SK-N-SH (cell line): ENCODE data around the gene TGM2. TPM values are rescaled to one million over a fixed set of nuclear protein-coding genes. Genes with fewer than 3 reads are reported as not detected.

Experiments used
- CTCF ChIA-PET: fragments of 300-600, 350-600 bp; formaldehyde crosslinking; extraction: SDS; loops from one replicate; lab custom pipeline; 2021; lab: Yijun Ruan, JAX
- POLR2A ChIA-PET: fragments of 350-600 bp; sonication (Branson Sonifier 250); formaldehyde crosslinking; extraction: SDS; loops from one replicate; lab custom pipeline; 2020; ENCODE audit warnings: antibody characterized with exemption, inconsistent platforms; lab: Yijun Ruan, JAX
- DNase-seq: peaks from one replicate; pipeline ENCODE4 v3.0.0; 2012
- H2AFZ ChIP-seq: fragments of 200-600 bp; sonication (generic); 2 replicates; pipeline ENCODE4 v1.8.1; 2016; ENCODE audit warnings: antibody characterized with exemption, mild to moderate bottlenecking, low read depth
- H3F3A ChIP-seq: fragments of 200-600 bp; sonication (generic); replicated peaks from 2 replicates; pipeline ENCODE3; 2016; ENCODE audit warnings: antibody characterized with exemption, mild to moderate bottlenecking; ENCODE audit not compliant: insufficient read depth
- H3K27ac ChIP-seq, 2 experiments: fragments of 200-500 bp in 1 of 2; fragments of 200-600 bp in 1 of 2; sonication (Bioruptor generic) in 1 of 2; sonication (generic), shearing (Covaris generic) in 1 of 2; 2 replicates each; pipeline versions ENCODE4 v1.5.1 to v1.6.1; 2014 to 2016; ENCODE audit warnings: low read depth in 2 of 2, inconsistent platforms in 1 of 2, low read length in 1 of 2, mild to moderate bottlenecking in 1 of 2, mixed read lengths in 1 of 2
- H3K27me3 ChIP-seq: fragments of 200-600 bp; sonication (generic), shearing (Covaris generic); 2 replicates; pipeline ENCODE4 v1.6.1; 2016; ENCODE audit warnings: mixed run types; ENCODE audit not compliant: insufficient read depth
- H3K36me3 ChIP-seq, 2 experiments: fragments of 200-500 bp in 1 of 2; fragments of 200-600 bp in 1 of 2; sonication (Bioruptor generic) in 1 of 2; sonication (generic) in 1 of 2; replicated peaks in 1 of 2; 2 replicates each; pipeline versions ENCODE3 to v1.5.1; 2014 to 2016; ENCODE audit warnings: low read length in 1 of 2, mild to moderate bottlenecking in 1 of 2; ENCODE audit not compliant: insufficient read depth in 2 of 2, control insufficient read depth in 1 of 2
- H3K4me1 ChIP-seq, 2 experiments: fragments of 200-500 bp in 1 of 2; fragments of 200-600 bp in 1 of 2; sonication (Bioruptor generic) in 1 of 2; sonication (generic), shearing (Covaris generic) in 1 of 2; 2 replicates each; pipeline versions ENCODE4 v1.5.1 to v1.6.1; 2014 to 2016; ENCODE audit warnings: low read depth in 1 of 2, low read length in 1 of 2, mixed run types in 1 of 2; ENCODE audit not compliant: insufficient read depth in 2 of 2, control insufficient read depth in 1 of 2
- H3K4me2 ChIP-seq: fragments of 200-600 bp; sonication (generic), shearing (Covaris generic); 2 replicates; pipeline ENCODE4 v1.6.1; 2017; ENCODE audit warnings: mixed run types
- H3K4me3 ChIP-seq, 2 experiments: fragments of 200-500 bp in 1 of 2; fragments of 200-600 bp in 1 of 2; sonication (Bioruptor generic) in 1 of 2; sonication (generic), shearing (Covaris generic) in 1 of 2; 2 replicates each; pipeline versions ENCODE4 v1.5.1 to v1.8.1; 2014 to 2016; ENCODE audit warnings: low read depth in 2 of 2, inconsistent platforms in 1 of 2, low read length in 1 of 2, mild to moderate bottlenecking in 1 of 2, mixed read lengths in 1 of 2, moderate library complexity in 1 of 2
- H3K79me2 ChIP-seq: fragments of 200-600 bp; sonication (generic); 2 replicates; pipeline ENCODE4 v1.8.1; 2017; ENCODE audit warnings: mild to moderate bottlenecking; ENCODE audit not compliant: insufficient read depth
- H3K9ac ChIP-seq: fragments of 200-600 bp; sonication (generic); 2 replicates; pipeline ENCODE4 v1.6.1; 2017; ENCODE audit warnings: mixed run types
- H3K9me2 ChIP-seq: fragments of 200-600 bp; sonication (generic); 2 replicates; pipeline ENCODE4 v1.6.1; 2017; ENCODE audit warnings: mixed run types
- H3K9me3 ChIP-seq: fragments of 200-600 bp; sonication (generic); 2 replicates; pipeline ENCODE4 v1.6.1; 2017; ENCODE audit warnings: mixed run types, mild to moderate bottlenecking, moderate library complexity
- H4K20me1 ChIP-seq: fragments of 200-600 bp; sonication (generic); 2 replicates; pipeline ENCODE4 v1.6.1; 2017; ENCODE audit warnings: mild to moderate bottlenecking, mixed run types; ENCODE audit not compliant: insufficient read depth
- CHD2 ChIP-seq: fragments of 150-350 bp; IDR thresholded peaks from 2 replicates; pipeline ENCODE4 v1.6.1; 2018; ENCODE audit warnings: low read length; ENCODE audit not compliant: partially characterized antibody
- EZH2phosphoT487 ChIP-seq: fragments of 200-600 bp; sonication (generic); IDR thresholded peaks from 2 replicates; pipeline ENCODE4 v1.6.1; 2017; ENCODE audit warnings: low read depth, mixed run types, mild to moderate bottlenecking, antibody characterized with exemption, moderate library complexity, borderline replicate concordance
- FOSL2 ChIP-seq: IDR thresholded peaks from 2 replicates; pipeline ENCODE4 v1.4.0; 2012; ENCODE audit warnings: low read depth, mild to moderate bottlenecking, moderate library complexity, borderline replicate concordance
- FOXJ3 ChIP-seq: sonication (generic); formaldehyde crosslinking; IDR thresholded peaks from 2 replicates; pipeline ENCODE4 v1.5.1; 2020; ENCODE audit warnings: mild to moderate bottlenecking, missing genetic modification reagents
- FOXM1 ChIP-seq: IDR thresholded peaks from 2 replicates; pipeline ENCODE4 v1.4.0; 2012; ENCODE audit warnings: low read depth, mild to moderate bottlenecking
- GATA2 ChIP-seq: sonication (generic); formaldehyde crosslinking; IDR thresholded peaks from 2 replicates; pipeline ENCODE4 v1.5.0; 2020; ENCODE audit warnings: mild to moderate bottlenecking, missing genetic modification reagents
- MXI1 ChIP-seq: IDR thresholded peaks from 2 replicates; pipeline ENCODE4 v1.6.1; 2012; ENCODE audit warnings: mild to moderate bottlenecking, low read depth, low read length, improper control_type of control experiment
- NFIC ChIP-seq: IDR thresholded peaks from 2 replicates; pipeline ENCODE4 v1.4.0; 2012; ENCODE audit warnings: borderline replicate concordance
- POLR2AphosphoS5 ChIP-seq: IDR thresholded peaks from 2 replicates; pipeline ENCODE4 v1.6.1; 2012; ENCODE audit warnings: low read depth, low read length
- RAD21 ChIP-seq: IDR thresholded peaks from 2 replicates; pipeline ENCODE4 v1.6.1; 2012; ENCODE audit warnings: mild to moderate bottlenecking, low read length
- RCOR1 ChIP-seq: fragments of 150-350 bp; IDR thresholded peaks from 2 replicates; pipeline ENCODE4 v1.6.1; 2017; ENCODE audit warnings: antibody characterized with exemption, low read length
- SMC3 ChIP-seq: IDR thresholded peaks from 2 replicates; pipeline ENCODE4 v1.6.1; 2012; ENCODE audit warnings: low read depth, low read length, improper control_type of control experiment
- TCF12 ChIP-seq: IDR thresholded peaks from 2 replicates; pipeline ENCODE4 v1.4.0; 2012
- WGBS: methylation state at CpG from one replicate; pipeline ENCODE4 v1.1.6; 2017; ENCODE audit warnings: low lambda C conversion rate; 5-methylcytosine and 5-hydroxymethylcytosine counted together
- polyA plus RNA-seq, 3 experiments: library from polyadenylated mRNA; depleted of rRNA; stranded (reverse); fragments of >200 nt; gene quantifications; 2 replicates each; pipeline ENCODE4 v1.2.3, GENCODE V29; 2012
- TF ChIP-seq, protein P1 (sequence below): fragments of 200-600 bp; sonication (generic); IDR thresholded peaks from 2 replicates; pipeline ENCODE4 v1.6.1; 2017; ENCODE audit warnings: antibody characterized with exemption, mild to moderate bottlenecking, moderate library complexity
- TF ChIP-seq, protein P2 (sequence below): IDR thresholded peaks from 2 replicates; pipeline ENCODE4 v1.6.1; 2012; ENCODE audit warnings: mild to moderate bottlenecking, low read depth, low read length, moderate library complexity

The TGM2 gene
- polyA plus RNA-seq, 1 of the 3 experiments (the other 2 are of a cell fraction): 676 TPM

DNA sequence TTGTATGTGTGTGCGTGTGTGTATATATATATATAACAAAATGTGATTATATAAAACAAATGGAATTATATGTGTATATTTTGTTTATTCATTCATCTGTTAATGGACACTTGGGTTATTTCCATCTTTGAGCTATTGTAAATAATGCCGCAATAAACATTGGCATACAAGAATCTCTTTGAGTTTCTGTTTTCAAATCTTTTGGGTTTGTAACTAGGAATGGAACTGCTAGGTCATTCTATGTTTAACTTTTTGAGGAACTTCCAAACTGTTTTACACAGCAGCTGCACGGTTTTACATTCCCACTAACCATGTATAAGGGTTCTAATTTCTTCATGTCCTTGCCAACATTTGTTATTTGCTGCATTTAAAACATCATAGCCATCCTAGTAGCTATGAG is 39.9 kb upstream of the TGM2 start:
- DNase-seq: no peak
- no peaks in the 10 kb centered on the region for H4K20me1 ChIP-seq
- CTCF ChIA-PET: interaction anchor here (0.7 to 9.4 kb wide), 4 partner anchors 9 to 148 kb away, joined by 3 to 95 read pairs (median 4); no protein-coding TSS in a partner anchor

DNA sequence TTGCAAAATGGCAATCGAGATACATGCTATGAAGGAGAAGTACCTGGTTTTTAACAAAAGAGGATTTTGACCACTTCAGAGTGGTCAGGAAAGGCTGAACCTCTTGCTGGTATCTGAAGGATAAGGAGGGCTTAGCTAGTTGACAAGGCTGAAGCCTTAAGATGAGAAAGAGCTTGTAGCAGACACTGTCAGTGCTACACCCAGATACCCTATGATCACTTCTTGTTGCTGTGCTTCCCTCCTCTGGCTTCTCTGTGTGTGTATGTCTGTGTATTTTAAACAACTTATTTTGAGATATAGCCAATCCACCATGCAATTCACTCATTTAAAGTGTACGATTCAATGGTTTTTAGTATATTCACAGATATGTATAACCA is 38.9 kb upstream of the TGM2 start:
- 95% methylated on average over 2 of the region's 2 CpGs for WGBS
- no peak for DNase-seq
- Histone ChIP-seq H2AFZ (no peak overlapping the region), H4K20me1 (no peaks in the 10 kb centered on the region), H3K36me3 (no peaks in the 10 kb centered on the region)
- no peak for TF ChIP-seq CHD2
- TF ChIP-seq, all 33 proteins: peak for 0
- no peaks in the 10 kb centered on the region for H3K9me2 ChIP-seq
- H3K4me2 ChIP-seq: no peak overlapping the region
- no peak overlapping the region for H3K27ac ChIP-seq
- H3K79me2 ChIP-seq: no peaks in the 10 kb centered on the region
- H3K9ac ChIP-seq: no peak overlapping the region
- no peaks in the 10 kb centered on the region for H3K27me3 ChIP-seq
- H3K4me3 ChIP-seq: no peak overlapping the region
- H3F3A ChIP-seq: peaks cover 4% of the 10 kb centered on the region
- CTCF ChIA-PET: interaction anchor here (16.4 kb wide), 1 partner anchor 18 kb away, joined by 148 read pairs; no protein-coding TSS in a partner anchor
- peaks cover 0 to 6% of the 10 kb centered on the region in 2 experiments; a peak in 1 of 4 replicates for H3K4me1 ChIP-seq
- H3K9me3 ChIP-seq: no peaks in the 10 kb centered on the region
- POLR2A ChIA-PET: no interaction called here

More for the DNA sequence above, 39.9 kb upstream of the TGM2 start:
- no peak overlapping the region for H2AFZ ChIP-seq
- no peak overlapping the region for H3K4me2 ChIP-seq
- H3K36me3 ChIP-seq: no peaks in the 10 kb centered on the region
- no peaks in the 10 kb centered on the region for H3K27me3 ChIP-seq
- H3F3A ChIP-seq: peaks cover 4% of the 10 kb centered on the region
- H3K27ac ChIP-seq: no peak overlapping the region
- peaks cover 6 to 8% of the 10 kb centered on the region in 2 experiments; a peak in 3 of 4 replicates for H3K4me1 ChIP-seq
- POLR2A ChIA-PET: no interaction called here
- H3K4me3 ChIP-seq: no peak overlapping the region
- 50% methylated on average over 3 of the region's 3 CpGs for WGBS
- TF ChIP-seq POLR2AphosphoS5 (no peak), FOSL2 (no peak), NFIC (no peak), GATA2 (no peak), EZH2phosphoT487 (no peak), TCF12 (no peak)
- H3K9ac ChIP-seq: no peak overlapping the region
- no peaks in the 10 kb centered on the region for H3K9me2 ChIP-seq
- H3K9me3 ChIP-seq: no peaks in the 10 kb centered on the region
- H3K79me2 ChIP-seq: no peaks in the 10 kb centered on the region

DNA sequence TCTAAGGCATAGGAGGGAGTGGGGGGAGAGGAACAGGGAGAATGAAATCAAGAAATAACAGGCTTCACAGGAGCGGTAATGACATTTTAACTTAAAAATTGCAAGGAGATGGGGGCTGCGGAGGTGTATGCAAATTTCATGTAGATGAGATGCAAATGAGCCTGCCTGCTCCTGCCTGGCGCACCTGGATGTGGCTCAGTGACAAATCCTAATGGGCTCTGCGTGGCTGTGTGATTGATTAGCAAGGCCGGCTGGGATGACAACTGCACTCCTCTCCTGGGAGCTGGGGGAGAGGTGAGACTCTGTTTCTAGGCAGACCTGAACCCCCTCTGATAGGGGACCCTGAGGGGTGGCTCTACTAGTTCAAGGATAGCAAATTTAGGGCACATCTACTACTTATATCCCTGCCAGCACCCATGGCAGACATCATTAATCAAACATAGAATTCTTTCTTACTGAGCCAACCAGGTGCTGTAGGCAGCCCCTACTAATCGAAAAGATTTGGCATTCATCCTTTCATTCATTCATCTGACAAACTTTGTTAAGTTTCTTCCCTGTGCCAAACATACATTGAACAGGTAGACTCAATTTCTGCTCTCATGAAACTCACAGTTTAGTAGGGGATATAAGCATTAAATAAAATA is 38.4 kb upstream of the TGM2 start:
- H3K27ac ChIP-seq: no peak overlapping the region
- POLR2A ChIA-PET: no interaction called here
- no peak overlapping the region for H3K4me2 ChIP-seq
- no peaks in the 10 kb centered on the region for H3K9me2 ChIP-seq
- CTCF ChIA-PET: interaction anchor here (16.4 kb wide), 1 partner anchor 19 kb away, joined by 148 read pairs; no protein-coding TSS in a partner anchor
- no peaks in the 10 kb centered on the region for H3K9me3 ChIP-seq
- no peak overlapping the region for H3K9ac ChIP-seq
- H4K20me1 ChIP-seq: no peaks in the 10 kb centered on the region
- no peak for DNase-seq
- H2AFZ ChIP-seq: no peak overlapping the region
- no peaks in the 10 kb centered on the region for H3K36me3 ChIP-seq
- WGBS: 86% methylated on average over 6 of the region's 6 CpGs
- H3K4me1 ChIP-seq: peaks cover 0 to 3% of the 10 kb centered on the region in 2 experiments; a peak in 1 of 4 replicates
- H3K79me2 ChIP-seq: no peaks in the 10 kb centered on the region
- H3K4me3 ChIP-seq: no peak overlapping the region
- no peaks in the 10 kb centered on the region for H3K27me3 ChIP-seq
- peaks cover 4% of the 10 kb centered on the region for H3F3A ChIP-seq
- no peak for TF ChIP-seq MXI1
- TF ChIP-seq, protein P1, sequence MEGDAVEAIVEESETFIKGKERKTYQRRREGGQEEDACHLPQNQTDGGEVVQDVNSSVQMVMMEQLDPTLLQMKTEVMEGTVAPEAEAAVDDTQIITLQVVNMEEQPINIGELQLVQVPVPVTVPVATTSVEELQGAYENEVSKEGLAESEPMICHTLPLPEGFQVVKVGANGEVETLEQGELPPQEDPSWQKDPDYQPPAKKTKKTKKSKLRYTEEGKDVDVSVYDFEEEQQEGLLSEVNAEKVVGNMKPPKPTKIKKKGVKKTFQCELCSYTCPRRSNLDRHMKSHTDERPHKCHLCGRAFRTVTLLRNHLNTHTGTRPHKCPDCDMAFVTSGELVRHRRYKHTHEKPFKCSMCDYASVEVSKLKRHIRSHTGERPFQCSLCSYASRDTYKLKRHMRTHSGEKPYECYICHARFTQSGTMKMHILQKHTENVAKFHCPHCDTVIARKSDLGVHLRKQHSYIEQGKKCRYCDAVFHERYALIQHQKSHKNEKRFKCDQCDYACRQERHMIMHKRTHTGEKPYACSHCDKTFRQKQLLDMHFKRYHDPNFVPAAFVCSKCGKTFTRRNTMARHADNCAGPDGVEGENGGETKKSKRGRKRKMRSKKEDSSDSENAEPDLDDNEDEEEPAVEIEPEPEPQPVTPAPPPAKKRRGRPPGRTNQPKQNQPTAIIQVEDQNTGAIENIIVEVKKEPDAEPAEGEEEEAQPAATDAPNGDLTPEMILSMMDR: no peak
- TF ChIP-seq EZH2phosphoT487: no peak
- no peak for TF ChIP-seq RCOR1
- no peak for TF ChIP-seq RAD21
- TF ChIP-seq FOXM1: no peak
- no peak for TF ChIP-seq NFIC
- TF ChIP-seq, protein P2, sequence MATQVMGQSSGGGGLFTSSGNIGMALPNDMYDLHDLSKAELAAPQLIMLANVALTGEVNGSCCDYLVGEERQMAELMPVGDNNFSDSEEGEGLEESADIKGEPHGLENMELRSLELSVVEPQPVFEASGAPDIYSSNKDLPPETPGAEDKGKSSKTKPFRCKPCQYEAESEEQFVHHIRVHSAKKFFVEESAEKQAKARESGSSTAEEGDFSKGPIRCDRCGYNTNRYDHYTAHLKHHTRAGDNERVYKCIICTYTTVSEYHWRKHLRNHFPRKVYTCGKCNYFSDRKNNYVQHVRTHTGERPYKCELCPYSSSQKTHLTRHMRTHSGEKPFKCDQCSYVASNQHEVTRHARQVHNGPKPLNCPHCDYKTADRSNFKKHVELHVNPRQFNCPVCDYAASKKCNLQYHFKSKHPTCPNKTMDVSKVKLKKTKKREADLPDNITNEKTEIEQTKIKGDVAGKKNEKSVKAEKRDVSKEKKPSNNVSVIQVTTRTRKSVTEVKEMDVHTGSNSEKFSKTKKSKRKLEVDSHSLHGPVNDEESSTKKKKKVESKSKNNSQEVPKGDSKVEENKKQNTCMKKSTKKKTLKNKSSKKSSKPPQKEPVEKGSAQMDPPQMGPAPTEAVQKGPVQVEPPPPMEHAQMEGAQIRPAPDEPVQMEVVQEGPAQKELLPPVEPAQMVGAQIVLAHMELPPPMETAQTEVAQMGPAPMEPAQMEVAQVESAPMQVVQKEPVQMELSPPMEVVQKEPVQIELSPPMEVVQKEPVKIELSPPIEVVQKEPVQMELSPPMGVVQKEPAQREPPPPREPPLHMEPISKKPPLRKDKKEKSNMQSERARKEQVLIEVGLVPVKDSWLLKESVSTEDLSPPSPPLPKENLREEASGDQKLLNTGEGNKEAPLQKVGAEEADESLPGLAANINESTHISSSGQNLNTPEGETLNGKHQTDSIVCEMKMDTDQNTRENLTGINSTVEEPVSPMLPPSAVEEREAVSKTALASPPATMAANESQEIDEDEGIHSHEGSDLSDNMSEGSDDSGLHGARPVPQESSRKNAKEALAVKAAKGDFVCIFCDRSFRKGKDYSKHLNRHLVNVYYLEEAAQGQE: no peak
- TF ChIP-seq SMC3: no peak
- TF ChIP-seq FOXJ3: no peak
